ENCODE measurements around the gene TTLL12.

GRCh38 chr22:43202326-43202725 lies 15.4 kb upstream of the TTLL12 start:
- TF ChIP-seq CTCF (IDR thresholded peaks at IDR 0.05; ENCODE audit: low read depth, low read length, poor library complexity, severe bottlenecking), result no peak
- no peak for TF ChIP-seq EZH2phosphoT487 (IDR thresholded peaks at IDR 0.05; ENCODE audit: borderline replicate concordance, low read length)
